Measurements from ENCODE around the gene PSEN1.
A peak's percentile ranks its signal among the peaks of the same experiment; 100 is the strongest.

GRCh38 chr14:73237219-73237785 lies 101.0 kb downstream of the PSEN1 start, which contains the start of gene PAPLN:
- TF ChIP-seq MAX (IDR thresholded peaks at IDR 0.05) (peak; percentile 47), POLR2A (IDR thresholded peaks at IDR 0.05; ENCODE audit: low read length) (peak; percentile 34; the same call in 1 of the 2 replicates)
- TF ChIP-seq, protein P1, sequence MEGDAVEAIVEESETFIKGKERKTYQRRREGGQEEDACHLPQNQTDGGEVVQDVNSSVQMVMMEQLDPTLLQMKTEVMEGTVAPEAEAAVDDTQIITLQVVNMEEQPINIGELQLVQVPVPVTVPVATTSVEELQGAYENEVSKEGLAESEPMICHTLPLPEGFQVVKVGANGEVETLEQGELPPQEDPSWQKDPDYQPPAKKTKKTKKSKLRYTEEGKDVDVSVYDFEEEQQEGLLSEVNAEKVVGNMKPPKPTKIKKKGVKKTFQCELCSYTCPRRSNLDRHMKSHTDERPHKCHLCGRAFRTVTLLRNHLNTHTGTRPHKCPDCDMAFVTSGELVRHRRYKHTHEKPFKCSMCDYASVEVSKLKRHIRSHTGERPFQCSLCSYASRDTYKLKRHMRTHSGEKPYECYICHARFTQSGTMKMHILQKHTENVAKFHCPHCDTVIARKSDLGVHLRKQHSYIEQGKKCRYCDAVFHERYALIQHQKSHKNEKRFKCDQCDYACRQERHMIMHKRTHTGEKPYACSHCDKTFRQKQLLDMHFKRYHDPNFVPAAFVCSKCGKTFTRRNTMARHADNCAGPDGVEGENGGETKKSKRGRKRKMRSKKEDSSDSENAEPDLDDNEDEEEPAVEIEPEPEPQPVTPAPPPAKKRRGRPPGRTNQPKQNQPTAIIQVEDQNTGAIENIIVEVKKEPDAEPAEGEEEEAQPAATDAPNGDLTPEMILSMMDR (IDR thresholded peaks at IDR 0.05) = no peak
